MM.1S (cell line): ENCODE data around the gene MYLK3.

ENCODE experiments used
- EZH2 ChIP-seq: fragments of 300-600 bp; sonication (generic); optimal IDR thresholded peaks from 2 replicates; pipeline ENCODE3; 2017; ENCODE audit warnings: low read depth, mild to moderate bottlenecking, antibody characterized with exemption, low read length, mixed read lengths
- EZH2phosphoT487 ChIP-seq: fragments of 300-600 bp; sonication (generic); IDR thresholded peaks from 2 replicates; pipeline ENCODE4 v1.6.1; 2018; ENCODE audit warnings: antibody characterized with exemption, low read length
- TF ChIP-seq, protein P1 (sequence below): fragments of 300-600 bp; sonication (generic); IDR thresholded peaks from 2 replicates; pipeline ENCODE4 v1.5.1; 2016; ENCODE audit warnings: antibody characterized with exemption, low read length, mixed read lengths

DNA sequence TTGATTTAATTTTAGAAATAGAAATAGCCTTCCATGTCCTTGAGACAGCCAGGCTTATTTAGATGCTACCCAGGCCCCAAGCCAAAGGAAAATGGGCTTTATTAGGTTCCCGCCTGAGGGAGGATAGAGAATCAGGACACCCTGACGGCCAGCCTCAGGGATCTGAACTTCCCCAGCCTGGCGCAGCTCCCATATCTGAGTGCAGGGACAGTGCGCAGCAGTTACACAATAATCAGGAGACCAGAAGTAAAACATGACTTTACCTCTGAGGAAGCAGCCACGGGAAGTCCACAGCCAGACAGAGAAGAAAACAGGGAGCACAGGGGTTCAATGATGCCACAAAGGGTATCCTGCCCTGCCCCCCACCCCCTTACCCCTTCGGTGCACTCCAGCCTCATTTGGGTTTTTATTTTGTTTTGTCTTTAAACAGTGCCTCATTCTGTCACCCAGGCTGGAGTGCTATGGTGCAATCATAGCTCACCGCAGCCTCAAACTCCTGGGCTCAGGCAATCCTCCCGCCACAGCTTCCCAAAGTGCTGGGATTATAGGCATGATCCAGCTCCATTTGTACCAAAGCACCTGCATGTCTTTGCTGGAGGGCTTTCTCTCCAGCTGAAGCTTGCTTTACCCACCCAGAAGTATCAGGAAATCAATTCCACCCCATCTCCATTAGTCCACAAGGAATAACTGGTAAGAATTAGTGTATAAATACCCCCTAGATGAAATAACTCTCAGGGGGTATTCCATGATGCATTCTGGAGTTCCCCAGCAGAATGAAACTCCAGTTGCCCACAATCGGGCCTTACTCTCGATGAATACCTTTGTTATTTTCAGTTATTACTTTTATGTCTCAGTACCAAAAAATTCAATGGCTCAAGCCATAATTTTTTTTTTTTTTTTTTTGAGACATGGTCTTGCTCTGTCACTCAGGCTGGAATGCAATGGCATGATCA, 36.8 kb downstream of the MYLK3 start:
- TF ChIP-seq, protein P1, sequence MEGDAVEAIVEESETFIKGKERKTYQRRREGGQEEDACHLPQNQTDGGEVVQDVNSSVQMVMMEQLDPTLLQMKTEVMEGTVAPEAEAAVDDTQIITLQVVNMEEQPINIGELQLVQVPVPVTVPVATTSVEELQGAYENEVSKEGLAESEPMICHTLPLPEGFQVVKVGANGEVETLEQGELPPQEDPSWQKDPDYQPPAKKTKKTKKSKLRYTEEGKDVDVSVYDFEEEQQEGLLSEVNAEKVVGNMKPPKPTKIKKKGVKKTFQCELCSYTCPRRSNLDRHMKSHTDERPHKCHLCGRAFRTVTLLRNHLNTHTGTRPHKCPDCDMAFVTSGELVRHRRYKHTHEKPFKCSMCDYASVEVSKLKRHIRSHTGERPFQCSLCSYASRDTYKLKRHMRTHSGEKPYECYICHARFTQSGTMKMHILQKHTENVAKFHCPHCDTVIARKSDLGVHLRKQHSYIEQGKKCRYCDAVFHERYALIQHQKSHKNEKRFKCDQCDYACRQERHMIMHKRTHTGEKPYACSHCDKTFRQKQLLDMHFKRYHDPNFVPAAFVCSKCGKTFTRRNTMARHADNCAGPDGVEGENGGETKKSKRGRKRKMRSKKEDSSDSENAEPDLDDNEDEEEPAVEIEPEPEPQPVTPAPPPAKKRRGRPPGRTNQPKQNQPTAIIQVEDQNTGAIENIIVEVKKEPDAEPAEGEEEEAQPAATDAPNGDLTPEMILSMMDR: no peak
- TF ChIP-seq EZH2: no peak
- TF ChIP-seq EZH2phosphoT487: no peak
